ENCODE data around the gene TMCC1.

Gene TMCC1

GRCh38 chr3:129600348-129600747 is 293.2 kb downstream of the TMCC1 start:
- in situ Hi-C loops (cut with MboI; ENCODE audit: low pct_unique_long_range_greater_than_20kb, low sequenced_read_pairs, unreplicated experiment) = no loop called here
- TF ChIP-seq CTCF (IDR thresholded peaks at IDR 0.05; ENCODE audit: extremely low read depth, insufficient read depth, missing control alignments) = no peak
- DNase-seq (ENCODE audit: low spot score) = no peak

GRCh38 chr3:129599607-129600006 is 293.9 kb downstream of the TMCC1 start:
- TF ChIP-seq CTCF (IDR thresholded peaks at IDR 0.05; ENCODE audit: extremely low read depth, insufficient read depth, missing control alignments) = no peak
- in situ Hi-C loops (cut with MboI; ENCODE audit: low pct_unique_long_range_greater_than_20kb, low sequenced_read_pairs, unreplicated experiment) = no loop called here
- no peak for DNase-seq (ENCODE audit: low spot score)

- TF ChIP-seq CTCF (IDR thresholded peaks at IDR 0.05; ENCODE audit: extremely low read depth, insufficient read depth, missing control alignments) = no peak
- in situ Hi-C loops (cut with MboI; ENCODE audit: low pct_unique_long_range_greater_than_20kb, low sequenced_read_pairs, unreplicated experiment) = no loop called here
- DNase-seq (ENCODE audit: low spot score) = no peak
Observed at GRCh38 chr3:129599073-129599472, 294.4 kb downstream of the TMCC1 start.

GRCh38 chr3:129598484-129598883 is 295.0 kb downstream of the TMCC1 start:
- DNase-seq (ENCODE audit: low spot score) = no peak
- in situ Hi-C loops (cut with MboI; ENCODE audit: low pct_unique_long_range_greater_than_20kb, low sequenced_read_pairs, unreplicated experiment) = no loop called here
- no peak for TF ChIP-seq CTCF (IDR thresholded peaks at IDR 0.05; ENCODE audit: extremely low read depth, insufficient read depth, missing control alignments)

GRCh38 chr3:129598000-129598381 is 295.5 kb downstream of the TMCC1 start:
- in situ Hi-C loops (cut with MboI; ENCODE audit: low pct_unique_long_range_greater_than_20kb, low sequenced_read_pairs, unreplicated experiment) = no loop called here
- no peak for TF ChIP-seq CTCF (IDR thresholded peaks at IDR 0.05; ENCODE audit: extremely low read depth, insufficient read depth, missing control alignments)
- DNase-seq (ENCODE audit: low spot score) = no peak
